ENCODE data around the gene FAM221B. TPM values are rescaled to one million over a fixed set of nuclear protein-coding genes. Genes with fewer than 3 reads are reported as not detected.

Gene FAM221B
- total RNA-seq, result not detected

GRCh38 chr9:35828716-35829083 is at the start of gene FAM221B:
FAM221B (minus strand) TSS chr9:35828732; CDS start chr9:35826161, 2,571 bp downstream.
- no peak for DNase-seq

GRCh38 chr9:35872505-35872904 is 44.0 kb upstream of the FAM221B start:
- DNase-seq, result no peak

- DNase-seq, result no peak
These were observed 43.0 kb upstream of the FAM221B start for GRCh38 chr9:35871545-35871944.

GRCh38 chr9:35870351-35870923 is 41.9 kb upstream of the FAM221B start, which contains the start of gene OR13J1:
OR13J1 (minus strand) TSS chr9:35870401; CDS start chr9:35870401, 0 bp downstream.
- DNase-seq, result no peak

- DNase-seq, result no peak
These were observed 41.2 kb upstream of the FAM221B start for GRCh38 chr9:35869621-35870216.

- no peak for DNase-seq
These were observed 40.4 kb upstream of the FAM221B start for GRCh38 chr9:35868933-35869332.

GRCh38 chr9:35867538-35867937 is 39.0 kb upstream of the FAM221B start:
- DNase-seq, result no peak

GRCh38 chr9:35864695-35865255 is 36.2 kb upstream of the FAM221B start:
- no peak for DNase-seq

- no peak for DNase-seq
These were observed 35.1 kb upstream of the FAM221B start for GRCh38 chr9:35863583-35863982.

- DNase-seq, result no peak
These were observed 33.8 kb upstream of the FAM221B start for GRCh38 chr9:35862328-35862727.

GRCh38 chr9:35861161-35861897 is 32.8 kb upstream of the FAM221B start:
- no peak for DNase-seq

- no peak for DNase-seq
These were observed 31.4 kb upstream of the FAM221B start for GRCh38 chr9:35859990-35860339.

GRCh38 chr9:35859310-35859989 is 30.9 kb upstream of the FAM221B start:
- DNase-seq, result peak; percentile 48

- DNase-seq, result no peak
These were observed 29.9 kb upstream of the FAM221B start for GRCh38 chr9:35858458-35858857.

- DNase-seq, result no peak
These were observed 28.4 kb upstream of the FAM221B start for GRCh38 chr9:35856882-35857281.

GRCh38 chr9:35856206-35856605 is 27.7 kb upstream of the FAM221B start:
- no peak for DNase-seq

GRCh38 chr9:35854091-35854762 is 25.7 kb upstream of the FAM221B start:
- no peak for DNase-seq

- DNase-seq, result no peak
These were observed 24.6 kb upstream of the FAM221B start for GRCh38 chr9:35852876-35853865.

- no peak for DNase-seq
These were observed 23.8 kb upstream of the FAM221B start for GRCh38 chr9:35852267-35852815.

- peak; percentile 70 for DNase-seq
These were observed 19.4 kb upstream of the FAM221B start for GRCh38 chr9:35847792-35848572.

All from occipital lobe (tissue), 2 donors.